GM12864 (cell line): ENCODE results near the gene TSPAN9.

Experiments used
- DNase-seq: peaks from one replicate; pipeline ENCODE4 v3.0.0-alpha.2; 2011; ENCODE audit warnings: low read depth
- H3K4me3 ChIP-seq: 2 replicates; pipeline ENCODE4 v1.5.1; 2011; ENCODE audit warnings: mild to moderate bottlenecking, low read depth, low read length, control low read depth
- TF ChIP-seq, protein P1 (sequence below): IDR thresholded peaks from 2 replicates; pipeline ENCODE4 v1.5.1; 2011; ENCODE audit warnings: low read depth, mild to moderate bottlenecking, moderate library complexity, low read length, control low read depth, inconsistent platforms; ENCODE audit errors: missing control alignments

Gene TSPAN9

DNA sequence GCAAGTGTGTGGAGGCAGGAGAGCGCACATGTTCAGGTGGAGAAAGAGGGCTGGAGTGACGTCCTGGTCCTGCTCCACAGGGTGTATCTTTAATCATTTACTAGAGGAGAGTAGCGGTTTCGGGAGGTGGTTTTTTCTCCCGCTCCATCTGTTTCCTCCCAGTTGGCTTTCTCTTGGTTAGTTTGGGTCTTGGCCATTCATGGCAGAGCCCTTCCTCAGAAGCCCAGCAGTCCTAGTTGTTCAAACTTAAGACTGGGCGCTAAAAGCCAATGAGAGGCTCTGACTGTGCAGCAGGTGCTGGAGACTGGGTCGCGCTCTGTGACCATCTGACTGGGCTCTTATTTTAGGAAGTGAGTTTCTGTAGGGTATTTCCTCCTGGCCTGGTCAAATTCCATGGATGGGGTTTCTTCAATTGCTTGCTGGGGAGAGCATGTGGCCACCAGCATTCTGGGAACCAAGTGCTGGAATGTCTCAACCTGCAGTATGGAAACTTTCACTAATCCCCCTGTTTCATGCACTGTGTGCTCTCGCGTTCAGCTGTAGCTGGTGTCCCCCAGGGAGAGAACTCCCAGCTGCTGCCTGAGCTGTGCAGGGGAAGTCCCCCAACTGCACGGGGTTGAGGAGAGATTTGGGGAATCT, 27.4 kb upstream of the TSPAN9 start:
- DNase-seq: no peak
- TF ChIP-seq, protein P1, sequence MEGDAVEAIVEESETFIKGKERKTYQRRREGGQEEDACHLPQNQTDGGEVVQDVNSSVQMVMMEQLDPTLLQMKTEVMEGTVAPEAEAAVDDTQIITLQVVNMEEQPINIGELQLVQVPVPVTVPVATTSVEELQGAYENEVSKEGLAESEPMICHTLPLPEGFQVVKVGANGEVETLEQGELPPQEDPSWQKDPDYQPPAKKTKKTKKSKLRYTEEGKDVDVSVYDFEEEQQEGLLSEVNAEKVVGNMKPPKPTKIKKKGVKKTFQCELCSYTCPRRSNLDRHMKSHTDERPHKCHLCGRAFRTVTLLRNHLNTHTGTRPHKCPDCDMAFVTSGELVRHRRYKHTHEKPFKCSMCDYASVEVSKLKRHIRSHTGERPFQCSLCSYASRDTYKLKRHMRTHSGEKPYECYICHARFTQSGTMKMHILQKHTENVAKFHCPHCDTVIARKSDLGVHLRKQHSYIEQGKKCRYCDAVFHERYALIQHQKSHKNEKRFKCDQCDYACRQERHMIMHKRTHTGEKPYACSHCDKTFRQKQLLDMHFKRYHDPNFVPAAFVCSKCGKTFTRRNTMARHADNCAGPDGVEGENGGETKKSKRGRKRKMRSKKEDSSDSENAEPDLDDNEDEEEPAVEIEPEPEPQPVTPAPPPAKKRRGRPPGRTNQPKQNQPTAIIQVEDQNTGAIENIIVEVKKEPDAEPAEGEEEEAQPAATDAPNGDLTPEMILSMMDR: no peak
- H3K4me3 ChIP-seq: no peak overlapping the region

DNA sequence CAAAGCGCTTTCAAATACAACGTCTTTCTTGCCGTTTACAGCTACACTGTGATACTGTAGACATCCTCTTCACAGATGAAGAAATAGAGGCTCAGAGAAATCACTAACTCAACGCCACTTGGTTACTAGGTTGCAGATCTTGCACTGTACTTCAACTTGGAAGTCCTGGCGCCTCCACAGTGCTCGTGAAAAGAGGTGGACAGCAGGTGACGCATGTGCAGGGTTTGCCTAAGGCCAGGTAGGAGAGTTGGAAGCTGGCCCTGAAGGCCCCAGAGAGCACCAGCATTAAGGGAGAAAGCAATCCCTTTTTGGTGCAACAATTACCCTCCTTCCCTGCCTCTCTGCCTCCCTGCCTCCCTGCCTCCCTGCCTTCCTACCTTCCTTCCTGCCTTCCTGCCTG, 22.8 kb upstream of the TSPAN9 start:
- H3K4me3 ChIP-seq: no peak overlapping the region
- no peak for DNase-seq
- TF ChIP-seq, protein P1: no peak

DNA sequence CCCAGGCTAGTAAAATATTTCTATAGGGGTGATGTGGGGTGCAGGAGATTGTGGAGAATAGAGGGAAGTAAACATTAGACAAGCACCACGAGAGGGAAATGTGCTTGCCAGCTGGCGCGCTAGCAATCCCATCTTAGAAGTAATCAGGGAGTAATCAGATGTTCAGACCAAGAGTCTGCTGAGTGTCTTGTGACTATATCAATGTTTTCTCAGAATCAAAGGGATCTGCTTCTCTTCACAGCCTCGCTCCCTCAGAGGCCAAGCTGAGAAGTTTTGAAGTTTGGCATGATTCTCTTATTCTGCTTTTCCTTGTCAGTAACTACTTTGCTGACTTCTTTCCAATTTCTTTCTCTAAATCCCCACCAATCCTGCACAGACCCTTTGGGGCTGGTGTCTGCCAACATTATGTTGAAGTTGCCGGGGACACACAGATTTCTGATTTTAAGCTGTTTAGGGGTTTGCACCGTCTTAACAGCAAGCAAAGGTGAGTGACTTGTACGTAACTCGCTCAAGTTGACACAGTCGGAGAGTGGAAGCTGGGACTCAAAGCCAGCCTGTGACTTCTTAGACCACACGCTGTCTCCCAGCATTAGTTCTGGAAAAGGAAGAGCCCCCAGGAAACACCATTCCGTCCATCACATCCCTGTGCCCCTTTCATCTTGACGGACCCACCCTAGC, 22.0 kb upstream of the TSPAN9 start:
- DNase-seq: no peak
- TF ChIP-seq, protein P1: no peak
- H3K4me3 ChIP-seq: no peak overlapping the region

DNA sequence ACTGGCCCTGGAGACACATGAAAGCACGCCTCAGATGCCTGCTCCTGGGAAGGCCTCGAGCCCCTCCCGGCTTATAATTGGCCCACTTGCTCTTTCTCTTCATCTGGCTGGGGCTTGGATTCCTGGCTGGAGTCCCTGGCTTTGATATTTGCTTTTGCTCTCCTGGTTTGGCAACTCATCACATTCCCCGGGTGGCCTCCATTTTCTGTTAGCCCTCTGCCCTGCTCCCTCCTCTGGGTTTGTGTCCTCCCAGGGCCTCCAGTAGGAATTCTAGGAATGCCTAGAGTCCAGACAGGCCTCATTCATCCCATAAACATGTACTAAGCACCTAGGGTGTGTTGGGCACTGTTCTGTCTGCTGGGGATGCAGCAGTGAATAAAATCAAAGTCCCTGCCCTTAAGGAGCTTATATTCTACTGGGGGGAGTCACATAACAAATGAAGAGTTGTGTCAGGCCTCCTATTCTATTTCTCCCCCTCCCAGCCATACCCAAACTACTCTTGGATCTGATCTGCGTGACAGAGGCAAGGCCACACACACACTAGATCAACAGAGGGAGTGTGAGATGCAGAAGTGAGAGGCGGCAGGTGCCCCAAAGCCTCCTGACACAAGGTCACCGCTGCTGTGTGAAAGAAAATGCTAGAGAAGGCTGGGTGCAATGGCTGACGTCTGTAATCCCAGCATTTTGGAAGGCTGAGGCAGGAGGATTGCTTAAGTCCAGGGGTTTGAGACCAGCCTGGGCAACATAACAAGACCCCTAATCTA, 21.3 kb upstream of the TSPAN9 start:
- DNase-seq: no peak
- no peak overlapping the region for H3K4me3 ChIP-seq
- TF ChIP-seq, protein P1: no peak

DNA sequence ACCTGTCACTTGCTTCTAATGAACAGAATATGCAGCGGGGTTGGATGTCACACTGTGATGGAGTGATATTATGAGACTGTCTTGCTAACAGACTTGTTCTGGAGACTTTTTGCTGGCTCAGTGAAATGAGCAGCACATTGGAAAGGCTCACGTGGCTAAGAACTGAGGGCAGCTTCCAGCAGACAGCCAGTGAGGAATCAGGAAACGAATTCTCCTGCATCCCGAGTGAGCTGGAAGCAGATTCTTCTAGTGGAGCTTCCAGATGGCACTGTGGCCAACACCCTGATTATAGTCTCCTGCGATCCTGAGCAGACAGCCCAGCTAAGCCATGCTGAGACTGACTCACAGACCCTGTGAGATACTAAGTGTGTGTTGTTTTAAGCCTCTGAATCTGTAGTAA, 16.1 kb upstream of the TSPAN9 start:
- H3K4me3 ChIP-seq: no peak overlapping the region
- TF ChIP-seq, protein P1: no peak
- DNase-seq: no peak

DNA sequence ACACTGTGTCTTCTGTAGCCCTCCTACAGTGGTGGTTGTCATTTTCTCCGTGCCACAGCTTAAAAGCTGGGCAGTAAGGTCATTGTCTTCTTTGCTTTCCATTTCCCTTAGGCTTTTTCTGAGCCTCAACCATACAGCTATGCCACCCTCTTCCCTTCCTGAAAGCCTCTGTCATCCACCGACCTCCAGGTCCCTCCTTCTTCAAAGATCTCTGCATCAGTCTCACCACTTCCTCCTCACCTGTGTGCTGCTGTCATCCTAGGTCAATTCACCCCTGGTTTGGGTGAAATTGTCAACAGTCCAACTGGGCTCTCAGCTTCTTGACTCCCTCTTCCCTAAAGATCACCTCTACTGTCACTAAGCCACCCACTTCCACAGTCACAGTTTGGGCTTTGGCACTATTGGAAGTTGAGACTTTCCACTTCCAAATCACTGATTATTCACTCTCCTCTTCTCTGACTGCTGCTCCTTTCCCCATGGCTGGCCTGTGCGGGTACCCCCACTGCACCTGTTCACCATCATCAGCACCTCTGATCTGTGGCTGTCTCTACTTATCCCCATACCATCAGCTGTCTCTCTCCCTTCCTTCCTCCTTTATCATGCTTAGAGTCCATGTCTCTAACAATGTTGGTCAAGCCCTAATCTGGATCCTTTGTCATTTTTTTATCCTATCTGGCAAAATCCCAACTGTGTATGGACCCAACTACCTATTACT, 15.5 kb upstream of the TSPAN9 start:
- H3K4me3 ChIP-seq: no peak overlapping the region
- TF ChIP-seq, protein P1: no peak
- no peak for DNase-seq
